Measurements from ENCODE around the gene LRCH1. TPM values are rescaled to one million over a fixed set of nuclear protein-coding genes. Genes with fewer than 3 reads are reported as not detected.

The LRCH1 gene
- total and polyA plus RNA-seq, 2 of the 13 experiments (the other 11 are each of a cell fraction or from before 2014, with no cell fraction given) = 4.1 to 12.6 TPM

DNA sequence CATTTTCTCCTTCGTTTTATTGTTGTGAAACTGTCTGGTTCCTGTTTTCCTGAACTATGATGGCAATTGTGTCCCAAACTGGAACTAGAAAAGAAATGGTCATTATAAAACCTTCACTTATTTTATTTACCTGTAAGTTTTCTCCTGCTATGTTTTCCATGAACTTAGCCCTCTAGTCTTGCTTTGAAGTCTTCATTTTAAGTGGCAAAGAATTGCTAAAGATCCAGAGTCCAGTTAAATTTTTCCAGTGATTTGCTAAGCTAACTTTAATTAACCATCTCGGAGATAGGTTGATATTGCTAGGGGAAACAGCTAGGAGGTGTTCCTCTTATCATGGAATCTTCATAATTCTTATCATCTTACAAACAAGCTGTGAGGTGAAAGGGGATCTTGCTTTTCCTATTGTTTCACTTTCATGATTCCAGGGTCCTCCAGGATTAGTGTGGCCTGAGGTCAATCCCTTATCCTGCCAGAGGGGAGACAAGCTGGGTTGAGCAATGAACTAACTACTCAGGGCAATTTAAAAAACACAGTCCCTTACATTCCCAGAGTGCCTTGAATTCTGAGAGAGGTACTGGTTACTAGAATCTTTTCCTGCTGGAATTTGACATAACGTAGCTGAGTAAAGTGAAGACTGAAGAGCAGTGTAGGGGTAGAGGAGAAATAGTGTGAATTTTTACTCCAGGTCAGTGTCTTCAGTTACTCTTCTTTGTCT, 131.5 kb downstream of the LRCH1 start (continued):
- TF ChIP-seq, protein P1, sequence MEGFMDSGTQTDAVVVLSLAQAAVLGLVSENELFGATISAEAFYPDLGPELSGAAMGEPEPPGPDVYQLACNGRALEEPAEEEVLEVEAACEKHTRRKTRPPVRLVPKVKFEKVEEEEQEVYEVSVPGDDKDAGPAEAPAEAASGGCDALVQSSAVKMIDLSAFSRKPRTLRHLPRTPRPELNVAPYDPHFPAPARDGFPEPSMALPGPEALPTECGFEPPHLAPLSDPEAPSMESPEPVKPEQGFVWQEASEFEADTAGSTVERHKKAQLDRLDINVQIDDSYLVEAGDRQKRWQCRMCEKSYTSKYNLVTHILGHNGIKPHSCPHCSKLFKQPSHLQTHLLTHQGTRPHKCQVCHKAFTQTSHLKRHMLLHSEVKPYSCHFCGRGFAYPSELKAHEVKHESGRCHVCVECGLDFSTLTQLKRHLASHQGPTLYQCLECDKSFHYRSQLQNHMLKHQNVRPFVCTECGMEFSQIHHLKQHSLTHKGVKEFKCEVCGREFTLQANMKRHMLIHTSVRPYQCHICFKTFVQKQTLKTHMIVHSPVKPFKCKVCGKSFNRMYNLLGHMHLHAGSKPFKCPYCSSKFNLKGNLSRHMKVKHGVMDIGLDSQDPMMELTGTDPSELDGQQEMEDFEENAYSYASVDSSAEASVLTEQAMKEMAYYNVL (CRISPR knock-in tag; IDR thresholded peaks at IDR 0.05; ENCODE audit: borderline replicate concordance) = peak; percentile 37; the same call in 1 of the 2 replicates
- TF ChIP-seq, protein P2, sequence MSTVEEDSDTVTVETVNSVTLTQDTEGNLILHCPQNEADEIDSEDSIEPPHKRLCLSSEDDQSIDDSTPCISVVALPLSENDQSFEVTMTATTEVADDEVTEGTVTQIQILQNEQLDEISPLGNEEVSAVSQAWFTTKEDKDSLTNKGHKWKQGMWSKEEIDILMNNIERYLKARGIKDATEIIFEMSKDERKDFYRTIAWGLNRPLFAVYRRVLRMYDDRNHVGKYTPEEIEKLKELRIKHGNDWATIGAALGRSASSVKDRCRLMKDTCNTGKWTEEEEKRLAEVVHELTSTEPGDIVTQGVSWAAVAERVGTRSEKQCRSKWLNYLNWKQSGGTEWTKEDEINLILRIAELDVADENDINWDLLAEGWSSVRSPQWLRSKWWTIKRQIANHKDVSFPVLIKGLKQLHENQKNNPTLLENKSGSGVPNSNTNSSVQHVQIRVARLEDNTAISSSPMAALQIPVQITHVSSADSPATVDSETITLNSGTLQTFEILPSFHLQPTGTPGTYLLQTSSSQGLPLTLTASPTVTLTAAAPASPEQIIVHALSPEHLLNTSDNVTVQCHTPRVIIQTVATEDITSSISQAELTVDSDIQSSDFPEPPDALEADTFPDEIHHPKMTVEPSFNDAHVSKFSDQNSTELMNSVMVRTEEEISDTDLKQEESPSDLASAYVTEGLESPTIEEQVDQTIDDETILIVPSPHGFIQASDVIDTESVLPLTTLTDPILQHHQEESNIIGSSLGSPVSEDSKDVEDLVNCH (CRISPR knock-in tag; IDR thresholded peaks at IDR 0.05) = no peak
- no peak for TF ChIP-seq ZBTB7A (CRISPR knock-in tag; IDR thresholded peaks at IDR 0.05)
- no peak for TF ChIP-seq ZBTB3 (CRISPR knock-in tag; IDR thresholded peaks at IDR 0.05; ENCODE audit: borderline replicate concordance, low read depth)
- TF ChIP-seq, protein P3, sequence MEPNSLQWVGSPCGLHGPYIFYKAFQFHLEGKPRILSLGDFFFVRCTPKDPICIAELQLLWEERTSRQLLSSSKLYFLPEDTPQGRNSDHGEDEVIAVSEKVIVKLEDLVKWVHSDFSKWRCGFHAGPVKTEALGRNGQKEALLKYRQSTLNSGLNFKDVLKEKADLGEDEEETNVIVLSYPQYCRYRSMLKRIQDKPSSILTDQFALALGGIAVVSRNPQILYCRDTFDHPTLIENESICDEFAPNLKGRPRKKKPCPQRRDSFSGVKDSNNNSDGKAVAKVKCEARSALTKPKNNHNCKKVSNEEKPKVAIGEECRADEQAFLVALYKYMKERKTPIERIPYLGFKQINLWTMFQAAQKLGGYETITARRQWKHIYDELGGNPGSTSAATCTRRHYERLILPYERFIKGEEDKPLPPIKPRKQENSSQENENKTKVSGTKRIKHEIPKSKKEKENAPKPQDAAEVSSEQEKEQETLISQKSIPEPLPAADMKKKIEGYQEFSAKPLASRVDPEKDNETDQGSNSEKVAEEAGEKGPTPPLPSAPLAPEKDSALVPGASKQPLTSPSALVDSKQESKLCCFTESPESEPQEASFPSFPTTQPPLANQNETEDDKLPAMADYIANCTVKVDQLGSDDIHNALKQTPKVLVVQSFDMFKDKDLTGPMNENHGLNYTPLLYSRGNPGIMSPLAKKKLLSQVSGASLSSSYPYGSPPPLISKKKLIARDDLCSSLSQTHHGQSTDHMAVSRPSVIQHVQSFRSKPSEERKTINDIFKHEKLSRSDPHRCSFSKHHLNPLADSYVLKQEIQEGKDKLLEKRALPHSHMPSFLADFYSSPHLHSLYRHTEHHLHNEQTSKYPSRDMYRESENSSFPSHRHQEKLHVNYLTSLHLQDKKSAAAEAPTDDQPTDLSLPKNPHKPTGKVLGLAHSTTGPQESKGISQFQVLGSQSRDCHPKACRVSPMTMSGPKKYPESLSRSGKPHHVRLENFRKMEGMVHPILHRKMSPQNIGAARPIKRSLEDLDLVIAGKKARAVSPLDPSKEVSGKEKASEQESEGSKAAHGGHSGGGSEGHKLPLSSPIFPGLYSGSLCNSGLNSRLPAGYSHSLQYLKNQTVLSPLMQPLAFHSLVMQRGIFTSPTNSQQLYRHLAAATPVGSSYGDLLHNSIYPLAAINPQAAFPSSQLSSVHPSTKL (CRISPR knock-in tag; IDR thresholded peaks at IDR 0.05) = peak; percentile 72
- peak; percentile 83 for TF ChIP-seq CEBPG (CRISPR knock-in tag; IDR thresholded peaks at IDR 0.05)
- TF ChIP-seq ZNF282 (IDR thresholded peaks at IDR 0.05; ENCODE audit: partially characterized antibody) = no peak
- TF ChIP-seq BCL6 (CRISPR knock-in tag; IDR thresholded peaks at IDR 0.05) = 0 out of 2 replicates have a peak, but pooled peaks have one; percentile 37
- TF ChIP-seq, protein P4, sequence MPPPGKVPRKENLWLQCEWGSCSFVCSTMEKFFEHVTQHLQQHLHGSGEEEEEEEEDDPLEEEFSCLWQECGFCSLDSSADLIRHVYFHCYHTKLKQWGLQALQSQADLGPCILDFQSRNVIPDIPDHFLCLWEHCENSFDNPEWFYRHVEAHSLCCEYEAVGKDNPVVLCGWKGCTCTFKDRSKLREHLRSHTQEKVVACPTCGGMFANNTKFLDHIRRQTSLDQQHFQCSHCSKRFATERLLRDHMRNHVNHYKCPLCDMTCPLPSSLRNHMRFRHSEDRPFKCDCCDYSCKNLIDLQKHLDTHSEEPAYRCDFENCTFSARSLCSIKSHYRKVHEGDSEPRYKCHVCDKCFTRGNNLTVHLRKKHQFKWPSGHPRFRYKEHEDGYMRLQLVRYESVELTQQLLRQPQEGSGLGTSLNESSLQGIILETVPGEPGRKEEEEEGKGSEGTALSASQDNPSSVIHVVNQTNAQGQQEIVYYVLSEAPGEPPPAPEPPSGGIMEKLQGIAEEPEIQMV (CRISPR knock-in tag; IDR thresholded peaks at IDR 0.05; ENCODE audit: low read depth) = no peak
- TF ChIP-seq, protein P5, sequence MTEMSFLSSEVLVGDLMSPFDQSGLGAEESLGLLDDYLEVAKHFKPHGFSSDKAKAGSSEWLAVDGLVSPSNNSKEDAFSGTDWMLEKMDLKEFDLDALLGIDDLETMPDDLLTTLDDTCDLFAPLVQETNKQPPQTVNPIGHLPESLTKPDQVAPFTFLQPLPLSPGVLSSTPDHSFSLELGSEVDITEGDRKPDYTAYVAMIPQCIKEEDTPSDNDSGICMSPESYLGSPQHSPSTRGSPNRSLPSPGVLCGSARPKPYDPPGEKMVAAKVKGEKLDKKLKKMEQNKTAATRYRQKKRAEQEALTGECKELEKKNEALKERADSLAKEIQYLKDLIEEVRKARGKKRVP (CRISPR knock-in tag; IDR thresholded peaks at IDR 0.05) = no peak
- TF ChIP-seq FOXM1 (CRISPR knock-in tag; IDR thresholded peaks at IDR 0.05) = no peak
- no peak for TF ChIP-seq ZNF678 (CRISPR knock-in tag; IDR thresholded peaks at IDR 0.05)
- TF ChIP-seq, protein P6, sequence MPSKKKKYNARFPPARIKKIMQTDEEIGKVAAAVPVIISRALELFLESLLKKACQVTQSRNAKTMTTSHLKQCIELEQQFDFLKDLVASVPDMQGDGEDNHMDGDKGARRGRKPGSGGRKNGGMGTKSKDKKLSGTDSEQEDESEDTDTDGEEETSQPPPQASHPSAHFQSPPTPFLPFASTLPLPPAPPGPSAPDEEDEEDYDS (CRISPR knock-in tag; IDR thresholded peaks at IDR 0.05) = no peak
- TF ChIP-seq MTF1 (CRISPR knock-in tag; IDR thresholded peaks at IDR 0.05) = no peak
- no peak for TF ChIP-seq HNRNPK (IDR thresholded peaks at IDR 0.05; ENCODE audit: low read depth, low read length, poor library complexity, severe bottlenecking)
- TF ChIP-seq DPF2 (CRISPR knock-in tag; IDR thresholded peaks at IDR 0.05; ENCODE audit: borderline replicate concordance, low read depth) = 0 out of 2 replicates have a peak, but pooled peaks have one; percentile 28
- no peak for TF ChIP-seq ZNF350 (CRISPR knock-in tag; IDR thresholded peaks at IDR 0.05; ENCODE audit: borderline replicate concordance, low read depth)
- no peak for TF ChIP-seq TP53 (CRISPR knock-in tag; conservative IDR thresholded peaks at IDR 0.05)

Measured in HepG2 (cell line).